Stimulated activated naive CD8-positive, alpha-beta T cell treated with anti-CD3 and anti-CD28 coated beads, Interleukin-15, Interleukin-2, amounts not matched to agents 100 U/mL and 50 U/mL, for 24 hours (primary cell): ENCODE results near the gene TNS3.

ENCODE experiments used
- ATAC-seq: fragments of 150-1000 bp; cut with Tn5 transposase; one replicate; pipeline ENCODE4 v1.10.0; 2021
- DNase-seq: peaks from one replicate; pipeline ENCODE4 v3.0.0; 2021

TNS3 gene

GRCh38 chr7:47345857-47346298 lies 236.0 kb downstream of the TNS3 start:
- ATAC-seq = no peak
- no peak for DNase-seq

GRCh38 chr7:47344171-47344955 lies 237.5 kb downstream of the TNS3 start:
- DNase-seq (no peak), ATAC-seq (no peak)

GRCh38 chr7:47343061-47343455 lies 238.9 kb downstream of the TNS3 start:
- ATAC-seq (no peak), DNase-seq (no peak)

- DNase-seq (no peak), ATAC-seq (no peak)
These were observed 239.4 kb downstream of the TNS3 start for GRCh38 chr7:47342296-47343060.

GRCh38 chr7:47340517-47340916 lies 241.4 kb downstream of the TNS3 start:
- no peak for DNase-seq
- ATAC-seq = no peak

GRCh38 chr7:47338026-47338425 lies 243.9 kb downstream of the TNS3 start:
- ATAC-seq = no peak
- DNase-seq = no peak

- no peak for DNase-seq
- no peak for ATAC-seq
These were observed 244.4 kb downstream of the TNS3 start for GRCh38 chr7:47337531-47337930.

- DNase-seq (no peak), ATAC-seq (no peak)
These were observed 245.2 kb downstream of the TNS3 start for GRCh38 chr7:47336472-47337425.

- DNase-seq = no peak
These were observed 246.1 kb downstream of the TNS3 start for GRCh38 chr7:47335557-47336471.

GRCh38 chr7:47335071-47335470 lies 246.8 kb downstream of the TNS3 start:
- DNase-seq (no peak), ATAC-seq (no peak)

More at GRCh38 chr7:47335557-47336471, 246.1 kb downstream of the TNS3 start:
- ATAC-seq = no peak

- no peak for ATAC-seq
- no peak for DNase-seq
These were observed 248.0 kb downstream of the TNS3 start for GRCh38 chr7:47333959-47334358.

- no peak for ATAC-seq
- DNase-seq = no peak
These were observed 248.4 kb downstream of the TNS3 start for GRCh38 chr7:47333554-47333887.

GRCh38 chr7:47332681-47333553 lies 249.0 kb downstream of the TNS3 start:
- no peak for ATAC-seq
- no peak for DNase-seq

- no peak for ATAC-seq
These were observed 249.7 kb downstream of the TNS3 start for GRCh38 chr7:47332213-47332612.

GRCh38 chr7:47331179-47331565 lies 250.7 kb downstream of the TNS3 start:
- DNase-seq (no peak), ATAC-seq (no peak)

More at GRCh38 chr7:47332213-47332612, 249.7 kb downstream of the TNS3 start:
- DNase-seq = no peak

GRCh38 chr7:47330561-47331178 lies 251.2 kb downstream of the TNS3 start:
- ATAC-seq (no peak), DNase-seq (no peak)

GRCh38 chr7:47330026-47330425 lies 251.9 kb downstream of the TNS3 start:
- ATAC-seq (no peak), DNase-seq (no peak)

- no peak for ATAC-seq
- no peak for DNase-seq
These were observed 252.5 kb downstream of the TNS3 start for GRCh38 chr7:47329320-47329926.
